ENCODE measurements around the gene S100A5. TPM values are rescaled to one million over a fixed set of nuclear protein-coding genes. Genes with fewer than 3 reads are reported as not detected.

S100A5 gene
- total RNA-seq, 1 donor from 2014 or later, result not detected

DNA sequence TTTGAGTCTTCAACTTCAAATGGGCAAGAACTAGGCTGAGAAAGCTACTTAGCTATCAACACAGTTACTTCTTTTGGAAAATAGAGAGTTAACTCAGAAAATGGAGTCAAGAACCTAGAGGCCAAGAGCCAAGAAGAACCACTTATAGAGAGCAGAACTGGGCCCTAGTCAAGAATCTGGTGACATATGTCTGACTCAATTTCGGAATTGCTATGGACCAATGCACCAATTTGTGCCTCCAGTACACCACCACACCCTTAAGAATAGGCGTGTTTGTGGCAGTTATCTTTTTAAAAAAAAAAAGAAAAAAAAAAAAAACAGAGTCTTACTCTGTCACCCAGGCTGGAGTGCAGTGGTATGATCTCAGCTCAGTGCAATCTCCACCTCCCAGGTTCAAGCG lies 17.1 kb upstream of the S100A5 start:
- Mint-ChIP-seq H3K27me3 (no peaks in the 10 kb centered on the region), H3K36me3 (no peaks in the 10 kb centered on the region), H3K4me1 (ENCODE audit: unreplicated experiment) (peaks cover 13% of the 10 kb centered on the region), H3K9me3 (no peaks in the 10 kb centered on the region), H3K27ac (no peak overlapping the region), H3K4me3 (no peak overlapping the region)
- DNase-seq (ENCODE audit: extremely low spot score, unreplicated experiment), result no peak
- TF ChIP-seq CTCF (conservative IDR thresholded peaks at IDR 0.05), result no peak

DNA sequence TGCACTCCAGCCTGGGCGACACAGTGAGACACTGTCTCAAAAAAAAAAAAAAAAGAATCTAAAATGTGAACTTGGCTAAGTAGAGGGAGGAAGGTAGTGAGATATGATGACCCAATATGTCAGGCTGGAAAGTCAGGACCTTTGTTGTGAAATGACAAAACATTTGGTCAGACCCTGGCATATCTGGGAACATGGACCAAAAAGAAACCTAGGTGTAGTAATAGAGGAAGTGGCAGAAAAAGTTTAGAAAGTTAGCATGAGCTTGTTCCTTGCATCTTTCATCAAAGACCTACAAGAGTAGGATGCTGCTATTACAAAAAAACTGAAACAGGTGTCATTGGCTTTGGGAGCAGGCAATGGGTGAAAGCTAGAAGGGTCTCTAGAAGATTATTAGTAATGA lies 15.6 kb upstream of the S100A5 start:
- Mint-ChIP-seq H3K4me1 (ENCODE audit: unreplicated experiment) (peaks cover 19% of the 10 kb centered on the region), H3K27me3 (no peaks in the 10 kb centered on the region), H3K9me3 (no peaks in the 10 kb centered on the region), H3K36me3 (no peaks in the 10 kb centered on the region), H3K4me3 (no peak overlapping the region), H3K27ac (no peak overlapping the region)
- no peak for DNase-seq (ENCODE audit: extremely low spot score, unreplicated experiment)
- no peak for TF ChIP-seq CTCF (conservative IDR thresholded peaks at IDR 0.05)

DNA sequence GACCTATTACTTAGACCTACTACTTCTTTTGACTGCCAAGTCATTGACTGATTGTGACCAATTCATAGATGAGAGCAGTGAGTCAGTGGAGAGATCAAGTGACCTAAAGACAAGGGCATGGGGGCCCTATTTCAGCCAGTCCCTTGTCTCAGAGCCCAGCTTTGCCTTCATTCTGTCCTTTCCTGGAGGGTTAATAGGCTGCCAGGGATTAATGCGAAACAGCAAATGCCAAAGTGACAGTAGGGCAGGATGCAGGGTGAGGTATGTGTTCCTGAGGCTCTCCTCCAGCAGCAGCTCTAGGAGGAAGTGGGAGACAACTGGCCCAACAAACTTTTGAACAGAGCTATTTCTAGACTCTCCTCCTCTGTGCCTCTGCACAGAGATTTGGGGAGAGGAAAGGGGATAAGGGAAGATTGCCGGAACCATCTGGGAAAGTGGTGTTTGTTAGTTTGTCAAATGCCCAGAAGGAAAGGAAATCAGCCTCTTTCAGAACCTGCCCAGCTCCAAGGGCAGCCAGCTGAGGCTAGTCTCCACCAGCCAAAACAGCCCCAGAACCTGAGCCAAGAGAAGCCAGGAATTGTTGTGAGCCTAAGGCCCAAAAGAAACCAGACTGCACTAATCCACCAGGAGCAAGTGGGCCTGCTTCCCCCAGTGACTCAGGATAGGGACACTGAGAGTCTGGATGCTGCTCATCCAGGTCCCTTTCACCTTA lies 13.3 kb upstream of the S100A5 start:
- Mint-ChIP-seq H3K4me1 (ENCODE audit: unreplicated experiment) (peaks cover 38% of the 10 kb centered on the region), H3K36me3 (no peaks in the 10 kb centered on the region), H3K27ac (peak overlapping the region; percentile 73), H3K4me3 (no peak overlapping the region), H3K9me3 (no peaks in the 10 kb centered on the region), H3K27me3 (no peaks in the 10 kb centered on the region)
- no peak for DNase-seq (ENCODE audit: extremely low spot score, unreplicated experiment)
- no peak for TF ChIP-seq CTCF (conservative IDR thresholded peaks at IDR 0.05)

DNA sequence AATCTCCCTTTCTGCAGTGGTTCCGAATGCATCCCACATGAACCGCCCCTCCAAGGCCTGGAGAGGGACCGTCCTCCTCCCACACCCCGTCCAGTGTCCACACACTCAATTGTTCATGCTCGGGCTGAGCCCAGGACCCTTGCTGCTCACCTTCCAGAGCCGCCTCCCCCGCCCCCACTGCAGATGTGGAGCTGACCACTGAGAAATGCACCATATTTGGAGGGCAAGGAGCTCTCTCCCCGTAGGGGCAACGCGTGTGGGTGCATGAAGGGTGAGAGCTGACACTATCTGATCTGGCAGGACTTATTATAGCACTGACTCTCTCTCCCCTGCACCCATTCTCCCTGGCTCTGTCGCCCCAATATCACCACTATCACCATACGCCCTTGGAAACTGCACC lies 12.4 kb upstream of the S100A5 start:
- TF ChIP-seq CTCF (conservative IDR thresholded peaks at IDR 0.05), result no peak
- DNase-seq (ENCODE audit: extremely low spot score, unreplicated experiment), result no peak
- H3K4me1 Mint-ChIP-seq (ENCODE audit: unreplicated experiment), result peaks cover 45% of the 10 kb centered on the region
- H3K27me3 Mint-ChIP-seq, result no peaks in the 10 kb centered on the region
- no peak overlapping the region for H3K4me3 Mint-ChIP-seq
- no peaks in the 10 kb centered on the region for H3K36me3 Mint-ChIP-seq
- H3K27ac Mint-ChIP-seq, result peak overlapping the region; percentile 73
- H3K9me3 Mint-ChIP-seq, result no peaks in the 10 kb centered on the region

- no peaks in the 10 kb centered on the region for H3K9me3 Mint-ChIP-seq
- H3K4me3 Mint-ChIP-seq, result no peak overlapping the region
- H3K36me3 Mint-ChIP-seq, result no peaks in the 10 kb centered on the region
- peaks cover 45% of the 10 kb centered on the region for H3K4me1 Mint-ChIP-seq (ENCODE audit: unreplicated experiment)
- H3K27ac Mint-ChIP-seq, result no peak overlapping the region
- DNase-seq (ENCODE audit: extremely low spot score, unreplicated experiment), result no peak
- no peak for TF ChIP-seq CTCF (conservative IDR thresholded peaks at IDR 0.05)
- no peaks in the 10 kb centered on the region for H3K27me3 Mint-ChIP-seq
These were observed 11.6 kb upstream of the S100A5 start for GRCh38 chr1:153552335-153552734.

Measured in type B pancreatic cell (in vitro differentiated cells).